Panc1 (cell line): ENCODE data around the gene FTO. TPM values are rescaled to one million over a fixed set of nuclear protein-coding genes. Genes with fewer than 3 reads are reported as not detected.

Source experiments
- ATAC-seq: fragments of 200-7000 bp; cut with Tn5 transposase; 2 replicates; pipeline ENCODE4 v1.9.1; 2020; ENCODE audit warnings: mild to moderate bottlenecking, moderate library complexity
- BruUV-seq: library from RNA; stranded (reverse); fragments of 400-500 nt; replicated peaks from 2 replicates; lab custom pipeline; 2021; lab: Mats Ljungman, UMichigan
- CTCF ChIA-PET: fragments of 300-600 bp; sonication (Branson Sonifier 250); formaldehyde crosslinking; loops from one replicate; lab custom pipeline; 2022; ENCODE audit warnings: antibody characterized with exemption; lab: Charles Lee
- POLR2A ChIA-PET: fragments of 300-600 bp; sonication (Branson Sonifier 250); formaldehyde crosslinking; loops from one replicate; lab custom pipeline; 2022; ENCODE audit warnings: antibody characterized with exemption; lab: Charles Lee
- DNase-seq: peaks from one replicate; pipeline ENCODE4 v3.0.0-alpha.2; 2010; ENCODE audit warnings: low read depth, low spot score
- H3K27ac ChIP-seq: 2 replicates; pipeline ENCODE4 v1.5.1; 2011; ENCODE audit warnings: mild to moderate bottlenecking, low read length, inconsistent platforms
- H3K27me3 ChIP-seq: fragments of 200-500 bp; sonication (Bioruptor generic); 2 replicates; pipeline ENCODE4 v1.6.0; 2014; ENCODE audit warnings: low read length, inconsistent platforms; ENCODE audit not compliant: control insufficient read depth, insufficient read depth
- H3K36me3 ChIP-seq: fragments of 200-500 bp; sonication (Bioruptor generic); 2 replicates; pipeline ENCODE4 v1.5.1; 2014; ENCODE audit warnings: inconsistent platforms, mild to moderate bottlenecking, low read length, moderate library complexity; ENCODE audit not compliant: control insufficient read depth, insufficient read depth
- H3K4me1 ChIP-seq: 2 replicates; pipeline ENCODE4 v1.5.1; 2011; ENCODE audit warnings: inconsistent platforms, mild to moderate bottlenecking, low read length, moderate library complexity; ENCODE audit not compliant: control insufficient read depth, insufficient read depth
- H3K4me3 ChIP-seq, 2 experiments: 2 replicates each; pipeline ENCODE4 v1.5.1; 2011 to 2012; ENCODE audit warnings: low read depth in 2 of 2, low read length in 2 of 2, mild to moderate bottlenecking in 2 of 2, inconsistent platforms in 1 of 2, moderate library complexity in 1 of 2
- H3K9me3 ChIP-seq: fragments of 200-500 bp; sonication (Bioruptor generic); 2 replicates; pipeline ENCODE4 v1.5.1; 2014; ENCODE audit warnings: low read depth, mild to moderate bottlenecking, inconsistent platforms, low read length, moderate library complexity; ENCODE audit not compliant: control insufficient read depth, insufficient read depth
- CTCF ChIP-seq: fragments of 450-650 bp; IDR thresholded peaks from 2 replicates; pipeline ENCODE4 v1.5.1; 2017; ENCODE audit warnings: mild to moderate bottlenecking
- POLR2AphosphoS5 ChIP-seq: IDR thresholded peaks from 2 replicates; pipeline ENCODE4 v1.6.1; 2012; ENCODE audit warnings: mild to moderate bottlenecking, low read depth, low read length, moderate library complexity
- REST ChIP-seq, 2 experiments: IDR thresholded peaks; 2 replicates each; pipeline ENCODE4 v1.6.1; 2011 to 2012; ENCODE audit warnings: low read depth in 2 of 2, control low read depth in 1 of 2, low read length in 1 of 2, mild to moderate bottlenecking in 1 of 2, moderate library complexity in 1 of 2; ENCODE audit not compliant: insufficient read depth in 1 of 2
- SIN3A ChIP-seq: IDR thresholded peaks from 2 replicates; pipeline ENCODE4 v1.6.1; 2012; ENCODE audit warnings: low read depth, mild to moderate bottlenecking, low read length, moderate library complexity, borderline replicate concordance; ENCODE audit not compliant: insufficient read depth
- TCF7L2 ChIP-seq: IDR thresholded peaks from 2 replicates; pipeline ENCODE4 v1.6.1; 2011; ENCODE audit warnings: mild to moderate bottlenecking, low read depth, low read length, inconsistent platforms
- in situ Hi-C: cut with HindIII; loops from 2 replicates; pipeline ENCODE4 v1.10.0; 2016; ENCODE audit warnings: low sequenced_read_pairs, low pct_unique_long_range_greater_than_20kb
- intact Hi-C: fragments of 100-400 bp; cut with micrococcal nuclease; formaldehyde crosslinking; loops from one replicate; pipeline ENCODE4 v1.10.0; 2022; ENCODE audit not compliant: unreplicated experiment
- total RNA-seq: library from RNA; stranded (reverse); gene quantifications from one replicate; pipeline ENCODE4 v1.2.1, GENCODE V29; 2021; ENCODE audit not compliant: unreplicated experiment

The FTO gene
- total RNA-seq, 1 experiment from 2014 or later, result 38.2 TPM

DNA sequence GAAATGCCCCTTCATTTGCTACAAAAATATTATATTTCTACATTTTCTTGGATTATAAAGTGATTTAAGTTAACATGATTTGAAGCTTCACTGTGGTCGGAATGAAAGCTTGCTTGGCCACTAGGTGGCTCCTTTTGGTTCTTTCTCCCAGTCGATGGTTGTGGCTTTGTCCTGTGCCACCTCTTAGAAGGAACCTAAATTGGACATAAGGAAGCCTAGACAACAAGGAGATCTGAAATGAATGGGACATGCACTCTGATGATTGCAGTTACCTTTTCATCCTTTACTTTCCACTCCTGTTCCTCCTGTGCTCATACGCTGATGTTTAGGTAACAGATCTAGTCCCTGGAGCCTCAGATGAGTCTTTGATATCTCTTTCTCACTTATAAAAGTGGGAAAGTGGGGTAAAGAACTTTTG lies 39.2 kb downstream of the FTO start:
- DNase-seq, result no peak
- Histone ChIP-seq H3K4me1 (peaks cover 22% of the 10 kb centered on the region), H3K27ac (peak overlapping the region; percentile 85; the same call in 1 of the 2 replicates), H3K36me3 (no peaks in the 10 kb centered on the region), H3K4me3 (no peak overlapping the region), H3K27me3 (no peaks in the 10 kb centered on the region), H3K9me3 (no peaks in the 10 kb centered on the region)
- CTCF ChIA-PET, result interaction anchor here (0.6 to 1.0 kb wide), 4 partner anchors 11 to 226 kb away, joined by 3 to 4 read pairs (median 4); no protein-coding TSS in a partner anchor
- TF ChIP-seq REST (IDR thresholded peaks at IDR 0.05; ENCODE audit: insufficient read depth in 1 of 2, low read depth in 2 of 2, low read length in 1 of 2) (no peak), CTCF (peak; percentile 79), SIN3A (no peak)
- intact Hi-C loops, result loop anchor here (10.0 kb wide), 1 partner anchor 188 kb away; no protein-coding TSS in a partner anchor
- 0 out of 2 replicates have a peak, but pooled peaks have one; percentile 49 for ATAC-seq
- BruUV-seq, result no TSS peak
- POLR2A ChIA-PET, result no interaction called here
- in situ Hi-C loops, result no loop called here

DNA sequence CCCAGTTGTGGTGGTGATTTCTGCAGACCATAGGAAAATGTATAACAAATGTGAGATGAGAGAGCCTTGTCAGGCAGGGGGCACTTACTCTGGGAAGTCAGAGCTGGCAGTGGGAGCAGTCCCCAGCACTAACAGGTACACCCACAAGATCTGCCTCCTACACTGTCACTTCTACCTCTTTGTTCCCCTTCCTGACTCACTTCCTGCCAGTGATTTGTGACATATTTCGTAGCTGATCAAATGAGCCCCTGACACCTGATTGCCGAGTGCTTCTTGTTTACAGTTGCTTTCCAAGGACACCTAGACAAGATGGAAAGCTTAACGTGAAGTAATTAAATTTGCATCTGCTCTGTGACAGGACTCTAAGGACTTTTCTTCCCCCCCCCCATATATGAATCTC lies 40.5 kb downstream of the FTO start:
- ChIA-PET POLR2A (interaction anchor here (0.6 to 1.1 kb wide), 2 partner anchors 12 to 30 kb away, joined by 3 to 4 read pairs; no protein-coding TSS in a partner anchor), CTCF (interaction anchor here (0.5 to 0.7 kb wide), 4 partner anchors 16 to 991 kb away, joined by 3 to 9 read pairs (median 4); no protein-coding TSS in a partner anchor)
- no peaks in the 10 kb centered on the region for H3K27me3 ChIP-seq
- DNase-seq, result no peak
- H3K4me3 ChIP-seq, result no peak overlapping the region
- no peaks in the 10 kb centered on the region for H3K36me3 ChIP-seq
- in situ Hi-C loops (no loop called here), intact Hi-C loops (loop anchor here (10.0 kb wide), 1 partner anchor 190 kb away; no protein-coding TSS in a partner anchor)
- TF ChIP-seq TCF7L2 (no peak), SIN3A (no peak), CTCF (no peak), POLR2AphosphoS5 (no peak), REST (IDR thresholded peaks at IDR 0.05; ENCODE audit: insufficient read depth in 1 of 2, low read depth in 2 of 2, low read length in 1 of 2) (no peak)
- H3K9me3 ChIP-seq, result no peaks in the 10 kb centered on the region
- H3K27ac ChIP-seq, result peak overlapping the region; percentile 85
- peak; percentile 66 for ATAC-seq
- H3K4me1 ChIP-seq, result peaks cover 22% of the 10 kb centered on the region
- no TSS peak for BruUV-seq
